Measurements from ENCODE around the gene TERC.
"Not testable (repeated sequence)": the region's sequence is repeated elsewhere in the genome, so short reads cannot be mapped to it uniquely, and the experiment has no call there.

Gene TERC

GRCh38 chr3:169771497-169772304 is 6.8 kb upstream of the TERC start:
- peak; percentile 84 for DNase-seq

- peak; percentile 79 for DNase-seq
Observed at GRCh38 chr3:169769287-169770181, 4.7 kb upstream of the TERC start, which contains the start of gene ACTRT3. TSS of gene ACTRT3 (minus strand) at chr3:169769561. CDS start at chr3:169769520, 41 bp downstream.

- peak; percentile 78 for DNase-seq
Observed at GRCh38 chr3:169764312-169764881, 463 bp downstream of the TERC start.

- no peak for DNase-seq
Observed at GRCh38 chr3:169760479-169760878, 4.4 kb downstream of the TERC start.

- DNase-seq = peak; percentile 84
Observed at GRCh38 chr3:169759256-169759655, 5.6 kb downstream of the TERC start.

- no peak for DNase-seq
Observed at GRCh38 chr3:169758359-169758994, 6.4 kb downstream of the TERC start.

- DNase-seq = no peak
Observed at GRCh38 chr3:169755488-169755887, 9.4 kb downstream of the TERC start.

- no peak for DNase-seq
Observed at GRCh38 chr3:169754711-169755110, 10.1 kb downstream of the TERC start.

GRCh38 chr3:169751875-169752274 is 13.0 kb downstream of the TERC start:
- no peak for DNase-seq

GRCh38 chr3:169750665-169751064 is 14.2 kb downstream of the TERC start:
- no peak for DNase-seq

GRCh38 chr3:169748670-169749069 is 16.2 kb downstream of the TERC start:
- DNase-seq = peak; percentile 51

GRCh38 chr3:169746924-169747323 is 17.9 kb downstream of the TERC start:
- DNase-seq = no peak

- DNase-seq = no peak
Observed at GRCh38 chr3:169744366-169745054, 20.4 kb downstream of the TERC start.

GRCh38 chr3:169739067-169739466 is 25.8 kb downstream of the TERC start:
- DNase-seq = no peak

- not testable (repeated sequence) for DNase-seq
Observed at GRCh38 chr3:169731857-169732256, 33.0 kb downstream of the TERC start.

- DNase-seq = no peak
Observed at GRCh38 chr3:169722724-169723123, 42.1 kb downstream of the TERC start.

GRCh38 chr3:169718415-169718814 is 46.4 kb downstream of the TERC start:
- not testable (repeated sequence) for DNase-seq
